Measurements from ENCODE around the gene CRIM1.

- TF ChIP-seq CTCF (conservative IDR thresholded peaks at IDR 0.05; ENCODE audit: low read length) (no peak), EZH2phosphoT487 (IDR thresholded peaks at IDR 0.05; ENCODE audit: borderline replicate concordance) (no peak)
These were observed 114.1 kb downstream of the CRIM1 start for GRCh38 chr2:36469710-36470109.

Data from Loucy (cell line).